HepG2 (cell line): ENCODE data around the gene C2orf42.

Experiments used
- ARNTL ChIP-seq: sonication (generic); formaldehyde crosslinking; IDR thresholded peaks from 2 replicates; pipeline ENCODE4 v1.4.0; 2020; ENCODE audit warnings: mild to moderate bottlenecking, missing genetic modification reagents
- CTCF ChIP-seq: sonication (generic); formaldehyde crosslinking; IDR thresholded peaks from 2 replicates; pipeline ENCODE4 v1.5.0; 2020; ENCODE audit warnings: mild to moderate bottlenecking, missing genetic modification reagents, moderate library complexity
- MAX ChIP-seq: IDR thresholded peaks from 2 replicates; pipeline ENCODE4 v1.6.1; 2012; ENCODE audit warnings: inconsistent platforms
- NR2C2 ChIP-seq: sonication (generic); formaldehyde crosslinking; IDR thresholded peaks from 2 replicates; pipeline ENCODE4 v1.4.0; 2020; ENCODE audit warnings: missing genetic modification reagents, mild to moderate bottlenecking, moderate library complexity, borderline replicate concordance
- POLR2AphosphoS5 ChIP-seq: IDR thresholded peaks from 2 replicates; pipeline ENCODE4 v1.6.1; 2012; ENCODE audit warnings: low read depth, low read length
- RAD21 ChIP-seq: fragments of 450-650 bp; formaldehyde crosslinking; IDR thresholded peaks from 2 replicates; pipeline ENCODE4 v1.5.0; 2020; ENCODE audit warnings: mild to moderate bottlenecking

- TF ChIP-seq NR2C2 (CRISPR knock-in tag) (no peak), CTCF (no peak), ARNTL (CRISPR knock-in tag) (no peak), POLR2AphosphoS5 (no peak), RAD21 (CRISPR knock-in tag) (no peak), MAX (no peak)
Observed at GRCh38 chr2:70182689-70183088, 8.1 kb downstream of the C2orf42 start.
